ENCODE results near the gene PRRT1B.

PRRT1B gene

GRCh38 chr9:131554843-131555351 lies 9.6 kb downstream of the PRRT1B start:
- Histone ChIP-seq H3K27ac (ENCODE audit: poor library complexity, severe bottlenecking) (no peak overlapping the region), H3K4me1 (ENCODE audit: insufficient read depth, poor library complexity, severe bottlenecking) (no peaks in the 10 kb centered on the region), H3K4me3 (ENCODE audit: severe bottlenecking) (no peak overlapping the region), H3K36me3 (ENCODE audit: low read depth) (no peaks in the 10 kb centered on the region), H3K27me3 (ENCODE audit: insufficient read depth, poor library complexity, severe bottlenecking) (peaks cover under 1% of the 10 kb centered on the region), H3K9me3 (ENCODE audit: severe bottlenecking) (no peaks in the 10 kb centered on the region)
- DNase-seq (ENCODE audit: low spot score) (peak; percentile 52), ATAC-seq (ENCODE audit: low read depth) (no peak)
- TF ChIP-seq CTCF (IDR thresholded peaks at IDR 0.05; ENCODE audit: poor library complexity, severe bottlenecking) = no peak

DNA sequence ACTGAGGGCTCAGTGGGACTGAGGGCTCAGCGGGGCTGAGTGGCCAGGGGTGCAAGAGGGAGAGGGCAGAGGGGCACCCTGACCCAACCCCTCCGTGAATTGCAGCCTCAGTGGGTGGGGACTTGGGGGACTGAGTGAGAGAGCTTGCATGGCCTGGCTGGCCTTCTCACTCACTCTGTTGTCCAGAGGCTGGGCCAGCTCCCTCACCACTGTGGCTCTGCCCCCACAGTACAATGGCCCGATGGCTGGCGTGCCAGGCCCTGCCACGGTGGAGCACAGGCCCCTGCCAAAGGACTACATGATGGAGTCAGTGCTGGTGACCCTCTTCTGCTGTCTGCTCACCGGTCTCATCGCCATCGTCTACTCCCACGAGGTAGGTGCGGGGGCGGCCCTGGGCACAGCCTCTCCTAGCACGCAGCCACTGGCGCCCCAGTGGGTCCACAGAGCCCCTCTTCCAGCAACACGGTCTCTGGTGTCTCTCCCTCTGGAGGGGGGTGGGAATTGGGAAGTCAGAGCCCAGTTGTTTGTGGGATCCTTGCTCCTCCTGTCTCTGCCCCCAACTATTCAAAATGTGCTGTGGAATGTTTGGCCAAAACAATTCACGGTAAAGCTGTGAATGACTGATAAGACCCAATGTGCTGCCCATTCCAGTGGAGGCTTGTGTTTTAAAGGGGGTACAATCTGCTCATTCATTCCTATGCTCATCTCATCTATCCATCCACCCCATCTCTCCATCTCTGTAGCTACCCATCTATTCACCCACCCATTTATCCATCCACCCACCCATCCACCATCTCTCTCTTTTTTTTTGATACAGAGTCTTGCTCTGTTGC lies 10.7 kb downstream of the PRRT1B start:
- no peak for TF ChIP-seq CTCF (IDR thresholded peaks at IDR 0.05; ENCODE audit: poor library complexity, severe bottlenecking)
- Histone ChIP-seq H3K27ac (ENCODE audit: poor library complexity, severe bottlenecking) (no peak overlapping the region), H3K36me3 (ENCODE audit: low read depth) (no peaks in the 10 kb centered on the region), H3K4me3 (ENCODE audit: severe bottlenecking) (no peak overlapping the region), H3K9me3 (ENCODE audit: severe bottlenecking) (no peaks in the 10 kb centered on the region), H3K4me1 (ENCODE audit: insufficient read depth, poor library complexity, severe bottlenecking) (no peaks in the 10 kb centered on the region), H3K27me3 (ENCODE audit: insufficient read depth, poor library complexity, severe bottlenecking) (no peaks in the 10 kb centered on the region)
- ATAC-seq (ENCODE audit: low read depth) (no peak), DNase-seq (ENCODE audit: low spot score) (peak; percentile 47)

- DNase-seq (ENCODE audit: low spot score) = no peak
- H3K27me3 ChIP-seq (ENCODE audit: insufficient read depth, poor library complexity, severe bottlenecking) = no peaks in the 10 kb centered on the region
- H3K9me3 ChIP-seq (ENCODE audit: severe bottlenecking) = no peaks in the 10 kb centered on the region
- ATAC-seq (ENCODE audit: low read depth) = no peak
- no peaks in the 10 kb centered on the region for H3K36me3 ChIP-seq (ENCODE audit: low read depth)
- TF ChIP-seq CTCF (IDR thresholded peaks at IDR 0.05; ENCODE audit: poor library complexity, severe bottlenecking) = no peak
- H3K4me1 ChIP-seq (ENCODE audit: insufficient read depth, poor library complexity, severe bottlenecking) = peaks cover 3% of the 10 kb centered on the region
- H3K4me3 ChIP-seq (ENCODE audit: severe bottlenecking) = no peak overlapping the region
- no peak overlapping the region for H3K27ac ChIP-seq (ENCODE audit: poor library complexity, severe bottlenecking)
Observed at GRCh38 chr9:131557855-131558548, 12.7 kb downstream of the PRRT1B start.

- H3K27me3 ChIP-seq (ENCODE audit: insufficient read depth, poor library complexity, severe bottlenecking) = no peaks in the 10 kb centered on the region
- DNase-seq (ENCODE audit: low spot score) (no peak), ATAC-seq (ENCODE audit: low read depth) (no peak)
- no peaks in the 10 kb centered on the region for H3K9me3 ChIP-seq (ENCODE audit: severe bottlenecking)
- H3K4me3 ChIP-seq (ENCODE audit: severe bottlenecking) = no peak overlapping the region
- no peaks in the 10 kb centered on the region for H3K36me3 ChIP-seq (ENCODE audit: low read depth)
- H3K4me1 ChIP-seq (ENCODE audit: insufficient read depth, poor library complexity, severe bottlenecking) = peaks cover 3% of the 10 kb centered on the region
- TF ChIP-seq CTCF (IDR thresholded peaks at IDR 0.05; ENCODE audit: poor library complexity, severe bottlenecking) = no peak
- no peak overlapping the region for H3K27ac ChIP-seq (ENCODE audit: poor library complexity, severe bottlenecking)
Observed at GRCh38 chr9:131559421-131560000, 14.2 kb downstream of the PRRT1B start.
